Activated CD4-positive, alpha-beta T cell treated with anti-CD3 and anti-CD28 coated beads for 1 hour (primary cell): ENCODE measurements around the gene NEK11.
"Not testable (repeated sequence)": the region's sequence is repeated elsewhere in the genome, so short reads cannot be mapped to it uniquely, and the experiment has no call there.

Source experiments
- DNase-seq: peaks from one replicate; pipeline ENCODE4 v3.0.0-alpha.2; 2020

The NEK11 gene

DNA sequence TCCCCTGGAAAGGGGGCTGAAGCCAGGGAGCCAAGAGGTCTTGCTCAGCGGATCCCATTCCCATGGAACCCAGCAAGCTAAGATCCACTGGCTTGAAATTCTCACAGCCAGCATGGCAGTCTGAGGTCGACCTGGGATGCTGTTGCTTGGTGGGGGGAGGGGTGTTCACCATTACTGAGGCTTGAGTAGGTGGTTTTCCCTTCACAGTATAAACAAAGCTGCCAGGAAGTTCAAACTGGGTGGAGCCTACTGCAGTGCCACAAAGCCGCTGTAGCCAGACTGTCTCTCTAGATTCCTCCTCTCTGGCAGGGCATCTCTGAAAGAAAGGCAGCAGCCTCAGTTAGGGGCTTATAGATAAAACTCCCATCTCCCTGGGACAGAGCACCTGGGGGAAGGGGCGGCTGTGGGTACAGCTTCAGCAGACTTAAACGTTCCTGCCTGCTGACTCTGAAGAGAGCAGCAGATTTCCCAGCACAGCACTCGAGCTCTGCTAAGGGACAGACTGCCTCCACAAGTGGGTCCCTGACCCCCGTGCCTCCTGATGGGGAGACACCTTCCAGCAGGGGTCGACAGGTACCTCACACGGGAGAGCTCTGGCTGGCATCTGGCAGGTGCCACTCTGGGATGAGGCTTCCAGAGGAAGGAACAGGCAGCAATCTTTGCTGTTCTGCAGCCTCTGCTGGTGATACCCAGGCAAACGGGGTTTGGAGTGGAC, 15.8 kb downstream of the NEK11 start:
- not testable (repeated sequence) for DNase-seq

DNA sequence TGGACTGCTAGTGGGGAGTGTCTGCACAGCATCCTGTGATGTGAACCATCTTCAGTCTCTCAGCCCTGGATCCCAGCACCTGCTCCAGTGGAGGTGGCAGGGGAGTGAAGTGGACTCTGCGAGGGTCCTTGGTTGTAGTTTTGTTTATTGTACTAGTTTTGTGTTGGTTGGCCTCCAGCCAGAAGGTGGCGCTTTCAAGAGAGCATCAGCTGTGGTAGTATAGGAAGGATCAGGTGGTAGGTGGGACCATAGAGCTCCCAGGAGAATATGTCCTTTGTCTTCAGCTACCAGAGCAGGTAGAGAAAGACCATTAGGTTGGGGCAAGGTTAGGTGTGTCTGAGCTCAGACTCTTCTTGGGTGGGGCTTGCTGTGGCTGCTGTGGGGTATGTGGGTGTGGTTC, 20.9 kb downstream of the NEK11 start:
- no peak for DNase-seq

DNA sequence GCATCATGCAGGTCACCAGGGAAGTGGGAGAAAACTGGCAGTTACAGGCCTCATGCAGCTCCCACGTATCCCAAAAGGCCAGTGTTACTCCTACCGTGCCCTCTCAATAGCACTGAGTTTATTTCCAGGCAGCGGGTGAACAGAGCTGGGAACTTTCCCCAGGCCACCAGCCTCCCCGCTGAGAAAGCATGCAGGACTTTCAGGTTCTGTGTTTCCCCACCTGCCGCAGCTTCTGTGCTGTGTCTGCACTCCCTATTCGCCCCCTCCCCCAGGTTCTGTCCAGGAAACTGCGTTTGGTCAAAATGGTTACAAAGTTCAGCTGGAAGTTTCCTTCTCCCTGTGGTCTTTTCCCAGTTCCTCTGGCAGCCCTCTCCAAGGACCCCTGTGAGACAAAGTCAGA, 21.4 kb downstream of the NEK11 start:
- DNase-seq: no peak

DNA sequence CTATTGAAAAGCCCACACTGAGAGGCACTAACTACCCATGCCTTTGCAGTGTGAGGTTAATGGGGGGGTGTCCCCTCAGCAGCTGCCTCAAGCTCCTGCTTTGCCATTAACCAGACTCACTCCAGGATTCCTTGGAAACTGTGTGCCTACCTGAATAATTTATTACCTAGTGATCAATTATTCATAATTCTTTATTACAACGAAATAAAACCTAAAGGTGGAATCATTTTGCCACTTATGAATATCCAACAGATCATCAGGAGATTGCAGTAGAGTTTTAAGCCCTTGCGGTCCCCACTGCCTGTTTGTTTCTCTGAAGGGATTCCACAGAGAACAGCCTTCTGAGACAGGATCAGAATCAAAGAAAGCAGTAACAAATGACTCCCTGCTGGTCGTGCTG, 23.3 kb downstream of the NEK11 start:
- DNase-seq: no peak

DNA sequence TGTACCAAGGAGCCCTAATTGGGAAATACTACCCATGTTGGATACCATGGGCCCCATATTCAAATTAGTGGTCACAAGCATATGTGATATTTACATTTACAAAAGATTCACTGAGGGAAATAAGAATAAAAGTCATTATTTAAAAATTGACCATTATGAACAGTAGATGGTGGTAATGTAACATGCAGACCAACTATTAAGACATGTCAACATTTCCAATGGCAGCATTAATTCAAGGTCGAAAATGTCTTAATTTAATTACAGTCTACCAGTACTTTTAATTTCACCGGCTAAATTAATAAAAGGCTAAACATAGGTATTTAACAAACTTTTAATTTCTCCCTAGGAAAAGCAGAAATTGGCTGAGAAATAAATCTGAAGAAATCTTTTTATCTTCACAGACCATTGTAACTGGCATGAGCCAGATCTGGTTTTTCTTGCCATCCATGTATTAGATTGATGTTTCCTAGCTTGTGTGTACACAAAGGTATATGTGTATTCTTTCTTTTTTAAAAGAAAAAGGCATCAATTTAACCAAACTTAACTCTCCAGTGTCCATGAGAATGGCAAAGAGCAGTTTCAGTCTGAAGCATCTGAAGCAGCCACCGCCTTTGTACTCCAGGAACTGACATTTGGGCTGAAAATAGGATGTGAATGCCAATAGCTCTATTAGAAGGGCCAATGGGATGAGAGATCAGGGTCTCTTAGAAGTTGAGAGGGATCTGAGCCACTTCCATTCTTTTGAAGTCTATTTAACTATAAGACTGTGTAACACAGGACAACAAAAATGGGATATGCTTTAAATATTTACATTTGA, 26.6 kb downstream of the NEK11 start:
- DNase-seq: no peak

DNA sequence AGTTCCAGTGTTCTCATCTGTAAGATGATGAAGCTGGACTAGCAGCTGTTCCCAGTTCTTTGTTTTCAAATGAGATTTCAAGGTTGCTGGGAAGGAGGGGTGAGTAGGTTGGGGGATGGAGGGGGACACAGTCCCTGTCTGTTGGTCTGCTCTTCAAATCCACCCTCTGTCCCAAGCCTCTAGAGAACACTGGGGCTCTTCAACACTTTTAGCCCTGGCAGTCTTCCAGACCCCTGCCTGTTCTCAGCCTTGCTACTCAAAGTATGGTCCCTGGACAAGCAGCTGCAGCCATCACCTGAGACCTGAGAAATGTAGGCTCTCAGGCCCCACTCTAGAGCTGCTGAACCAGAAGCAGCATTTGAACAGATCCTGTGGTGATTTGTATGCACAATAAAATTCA, 41.3 kb downstream of the NEK11 start:
- DNase-seq: no peak

DNA sequence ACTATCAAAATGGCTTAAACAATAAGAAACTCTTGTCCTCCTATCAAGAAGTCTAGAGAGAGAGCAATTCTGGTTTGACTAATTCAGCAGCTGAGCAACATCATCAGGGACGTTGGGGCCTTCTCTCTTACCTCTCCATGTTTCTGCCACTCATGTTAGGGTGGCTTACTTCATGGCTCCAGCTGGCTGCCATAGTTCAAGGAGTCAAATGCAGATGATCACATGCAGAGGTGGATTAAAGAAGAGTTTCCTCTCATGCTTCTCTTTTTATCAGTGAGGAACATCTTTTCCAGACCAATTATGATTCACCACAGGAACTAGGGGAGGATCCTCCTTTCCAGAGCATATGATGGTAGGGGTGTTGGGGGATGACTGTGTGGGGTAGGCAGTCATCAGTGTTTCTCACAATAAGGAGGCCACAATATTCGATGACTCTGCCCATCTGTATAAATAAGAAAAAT, 45.5 kb downstream of the NEK11 start:
- no peak for DNase-seq

DNA sequence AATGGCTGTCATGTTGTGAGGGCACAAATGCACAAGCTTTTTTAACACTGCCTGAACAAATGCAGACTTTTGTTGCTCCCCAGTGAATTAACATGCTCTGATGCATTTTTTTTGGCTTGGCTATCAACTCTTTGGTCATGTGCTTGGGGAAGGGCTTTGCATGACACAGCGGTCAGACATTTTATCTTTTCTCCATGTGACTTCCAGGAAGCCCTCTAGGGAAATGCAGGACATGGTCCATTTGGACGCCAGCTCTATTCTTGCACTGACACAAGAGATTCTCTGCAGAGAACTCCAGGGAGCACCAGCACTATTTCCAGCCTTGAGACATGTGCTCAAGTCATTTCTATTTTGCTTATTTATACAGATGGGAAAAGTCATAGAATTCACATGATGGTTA, 46.2 kb downstream of the NEK11 start:
- no peak for DNase-seq

DNA sequence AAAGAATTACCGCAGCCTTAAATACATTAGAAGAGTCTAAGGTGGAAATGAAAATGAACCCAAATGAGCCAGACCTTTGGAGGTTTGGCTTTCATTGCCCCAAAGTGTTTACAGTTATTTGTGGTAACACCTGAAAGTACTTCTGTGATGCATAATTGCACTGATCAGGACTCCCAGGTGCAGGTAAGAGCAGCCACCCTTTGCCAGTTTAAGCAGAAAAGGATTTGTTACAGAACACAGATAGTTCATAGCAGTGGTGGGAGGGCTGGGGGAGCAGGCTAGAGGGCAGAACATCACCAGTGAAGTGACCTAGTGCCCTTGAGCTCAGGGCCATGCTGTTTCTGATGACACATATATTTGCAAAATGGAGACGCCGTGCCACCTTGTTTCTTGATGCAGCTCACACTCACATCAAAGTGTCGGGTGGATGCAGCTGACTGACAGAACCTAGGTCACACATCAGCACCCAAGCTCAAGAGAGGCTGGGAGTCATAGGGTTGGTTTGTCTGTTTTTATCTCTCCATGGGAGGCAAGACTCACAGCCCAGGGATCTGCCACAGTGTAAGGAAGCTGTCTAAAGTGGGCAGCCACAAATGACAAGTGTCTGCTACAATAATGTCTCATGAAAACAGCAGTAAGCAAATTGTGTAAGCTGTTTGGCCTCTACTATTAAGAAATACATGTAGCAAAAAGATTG, 49.1 kb downstream of the NEK11 start:
- DNase-seq: no peak

DNA sequence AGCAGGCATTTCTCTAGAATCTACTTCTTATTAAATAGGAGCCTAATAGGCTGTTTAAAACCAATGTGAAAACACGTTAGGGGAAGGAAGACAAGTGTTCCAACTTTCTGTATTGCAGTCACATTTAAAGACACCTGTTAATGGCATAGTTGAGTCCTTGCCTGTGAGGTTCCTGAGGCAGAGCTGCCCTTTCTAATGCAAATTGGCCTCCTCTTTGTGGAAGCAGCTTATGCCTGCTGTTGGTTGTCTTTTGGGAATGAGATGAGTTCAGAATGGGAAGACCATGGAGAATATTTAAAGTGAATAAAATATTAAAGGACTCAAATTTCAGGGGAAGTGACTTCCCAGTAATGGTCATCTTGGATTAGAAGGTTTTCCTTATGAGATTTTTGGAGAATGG, 51.2 kb downstream of the NEK11 start:
- DNase-seq: no peak

DNA sequence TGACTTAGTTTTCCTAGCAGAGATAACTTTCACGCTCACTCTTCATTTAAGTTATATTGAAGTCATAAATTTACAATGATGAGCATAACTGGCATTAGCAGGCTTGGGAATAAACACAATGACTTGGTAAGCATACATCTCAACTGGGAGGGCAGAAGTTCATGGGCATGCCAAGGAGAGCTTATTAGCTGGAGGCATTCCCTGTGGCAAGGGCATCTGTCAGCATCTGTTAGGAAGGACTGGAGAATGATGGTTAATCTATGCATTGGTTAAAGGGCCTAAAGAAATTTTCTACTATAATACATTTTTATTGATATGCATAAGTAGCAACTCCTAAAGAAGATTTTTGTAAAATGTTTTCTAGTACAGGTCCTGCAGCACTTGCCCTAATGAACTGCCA, 52.4 kb downstream of the NEK11 start:
- no peak for DNase-seq

DNA sequence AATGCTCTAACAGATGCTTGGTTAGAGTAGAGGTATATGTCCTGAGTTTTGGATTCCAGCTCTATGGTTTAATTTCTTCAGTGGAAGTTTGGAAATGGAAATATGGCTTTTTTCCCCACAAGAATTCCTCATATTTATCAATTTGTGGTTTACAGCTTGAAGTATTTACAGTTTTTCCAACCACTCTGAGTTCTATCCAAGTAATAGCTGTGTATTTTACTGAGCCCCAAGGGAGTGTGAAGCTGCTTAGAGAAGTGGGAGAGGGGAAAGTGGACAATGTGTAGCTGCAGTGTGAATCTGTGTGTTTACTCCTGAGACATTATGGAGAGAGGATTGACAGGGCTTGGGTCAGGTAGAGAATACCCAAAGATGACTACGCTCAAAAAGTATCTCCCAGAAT, 54.5 kb downstream of the NEK11 start:
- DNase-seq: no peak

DNA sequence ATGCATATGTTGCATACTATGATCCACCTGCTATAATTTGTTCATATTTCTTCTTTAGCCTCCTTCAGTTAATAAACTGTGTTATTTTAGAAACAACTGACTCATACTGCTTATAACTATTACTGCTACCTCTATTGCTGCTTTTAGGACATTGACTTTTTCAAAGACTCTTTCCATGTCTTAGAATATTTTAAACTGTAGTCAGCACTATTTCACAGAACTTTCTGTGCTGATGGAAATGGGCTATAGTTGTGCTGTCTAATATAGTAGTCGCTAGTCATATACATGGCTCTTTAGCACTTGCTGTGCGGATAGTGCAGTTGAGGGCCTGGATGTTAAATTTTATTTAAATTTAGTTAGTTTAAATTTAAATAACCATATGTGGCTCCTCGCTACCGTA, 55.6 kb downstream of the NEK11 start:
- no peak for DNase-seq

DNA sequence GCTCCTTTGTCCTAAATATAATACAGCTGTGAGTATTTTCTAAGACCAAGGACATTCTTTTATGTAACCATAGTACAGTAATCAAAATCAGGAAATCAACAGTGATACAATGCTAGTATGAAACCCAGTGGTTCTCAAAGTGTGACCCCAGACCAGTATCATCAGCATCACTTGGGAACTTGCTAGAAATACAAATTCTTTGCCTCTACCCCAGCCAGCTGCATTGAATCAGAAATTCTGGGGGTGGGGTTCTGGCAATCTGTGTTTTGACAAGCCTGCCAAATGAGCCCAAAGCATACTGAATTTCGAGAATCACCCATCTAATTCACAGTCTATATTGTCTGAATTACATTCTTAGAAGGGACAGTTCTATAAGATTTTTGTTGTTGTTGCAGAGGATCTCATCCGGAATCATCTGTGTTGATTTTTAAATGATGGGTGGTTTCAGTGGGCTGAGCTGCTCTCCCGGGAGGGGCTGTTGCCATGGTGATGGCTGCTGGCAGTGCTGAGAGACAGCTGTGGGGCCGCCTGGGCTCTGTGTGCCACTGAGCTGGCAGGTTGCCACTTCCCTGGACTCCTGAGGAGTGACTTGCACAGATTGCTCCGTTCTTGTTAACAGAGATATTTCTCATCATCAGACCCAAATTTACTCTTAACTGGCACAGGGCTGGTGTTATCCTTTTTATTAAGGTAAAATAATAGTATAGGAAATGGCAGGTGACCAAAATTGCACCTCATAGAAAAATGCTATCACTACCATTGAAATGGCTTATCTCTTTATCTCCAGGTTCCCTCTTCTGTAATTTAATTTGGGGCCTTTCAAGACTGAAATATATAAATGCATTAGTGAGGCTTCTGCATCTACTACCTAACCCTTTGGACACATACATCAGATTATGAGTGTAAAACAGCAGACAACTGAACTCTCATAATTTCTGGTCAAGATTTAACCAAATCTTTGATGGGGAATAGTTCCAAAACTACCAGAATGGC, 56.5 kb downstream of the NEK11 start:
- DNase-seq: no peak

DNA sequence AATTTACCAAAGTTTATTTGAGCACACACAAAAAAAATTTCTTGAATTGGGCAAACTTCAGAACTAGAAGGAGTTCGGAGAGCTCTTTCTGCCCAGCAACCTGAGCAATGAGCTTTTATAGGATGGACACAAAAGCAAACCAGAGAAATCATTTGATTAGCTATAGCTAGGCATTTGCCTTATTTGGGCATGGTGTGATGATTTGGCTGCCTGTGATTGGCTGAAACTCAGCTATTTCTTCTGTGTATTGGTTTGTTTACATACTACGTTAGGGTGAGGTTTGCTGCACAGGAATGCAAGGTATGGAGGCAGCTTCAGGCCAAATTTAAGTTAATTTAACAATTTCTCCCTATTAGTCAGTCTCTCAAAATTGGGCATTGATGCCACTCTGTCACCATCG, 65.1 kb downstream of the NEK11 start:
- DNase-seq: no peak

DNA sequence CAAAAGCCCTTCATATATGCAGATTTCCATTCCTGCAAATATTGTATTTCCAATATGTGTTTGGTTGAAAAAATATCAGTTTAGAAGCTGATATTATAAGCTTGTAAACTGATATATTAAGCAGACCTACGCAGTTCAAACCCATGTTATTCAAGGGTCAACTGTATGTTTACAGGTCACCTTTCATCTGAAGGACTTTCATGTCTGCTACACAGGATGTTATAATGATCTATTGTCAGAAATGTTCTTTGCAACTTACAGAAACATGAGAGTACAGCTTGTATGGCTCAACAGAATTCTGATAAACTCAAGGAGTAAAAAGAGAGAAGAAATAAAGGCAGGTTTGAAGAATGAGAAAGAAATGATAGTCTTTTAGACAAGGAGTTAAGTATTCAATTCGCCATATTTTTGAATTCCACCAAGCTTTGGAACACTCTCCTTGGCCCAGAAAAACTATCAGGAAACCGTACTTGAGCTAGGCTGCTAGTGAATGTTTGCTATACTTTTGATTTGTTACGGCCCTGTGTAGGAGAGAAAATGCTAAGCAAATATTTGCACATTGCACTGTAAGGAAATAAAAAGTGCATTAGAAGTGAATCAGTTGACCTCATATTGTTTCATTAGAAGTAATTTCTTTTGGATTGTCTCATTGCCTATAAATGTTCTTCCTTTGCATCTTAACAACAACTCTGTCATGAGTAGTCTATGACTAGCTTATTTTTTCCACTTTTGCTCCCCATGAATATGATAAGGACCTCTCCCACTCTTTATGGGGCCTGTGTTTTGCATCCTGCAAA, 81.2 kb downstream of the NEK11 start:
- no peak for DNase-seq

DNA sequence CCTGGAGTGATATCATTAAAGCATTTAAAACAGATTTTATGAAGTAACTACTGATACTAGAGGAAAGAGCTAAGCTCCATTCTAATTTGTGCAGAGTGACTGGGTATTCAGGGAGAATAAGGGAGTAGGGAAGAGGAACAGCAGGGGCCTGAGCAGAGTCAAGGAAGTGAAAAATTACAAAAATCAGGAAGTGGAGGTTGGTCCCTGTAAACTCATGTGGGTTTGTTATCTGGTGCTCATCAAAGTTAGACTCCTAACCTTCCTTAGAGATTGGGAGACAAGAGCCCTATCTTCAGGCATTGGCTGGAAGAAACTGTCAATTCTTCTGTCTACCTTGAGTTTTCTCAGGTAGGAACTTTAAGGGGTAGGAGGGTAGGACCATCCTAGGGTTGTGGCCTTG, 82.5 kb downstream of the NEK11 start:
- DNase-seq: no peak

DNA sequence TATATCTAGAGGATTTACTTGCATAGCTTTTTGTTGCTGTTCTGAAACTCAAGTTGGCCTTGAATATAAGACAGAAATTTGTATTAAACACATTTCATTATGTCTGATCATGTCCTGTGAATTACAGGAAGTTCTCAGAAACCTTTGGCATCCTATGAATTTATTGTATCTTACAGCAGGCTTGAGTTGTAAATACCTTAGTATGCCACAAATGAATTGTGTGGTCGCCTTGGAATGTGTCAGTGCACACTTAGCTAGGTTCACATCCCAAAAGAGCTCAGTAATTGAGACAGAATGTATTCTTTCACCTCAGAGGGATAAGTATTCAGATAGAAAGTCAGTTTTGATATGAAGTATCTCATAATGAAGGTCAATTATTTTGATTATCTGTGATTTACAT, 83.4 kb downstream of the NEK11 start:
- no peak for DNase-seq

DNA sequence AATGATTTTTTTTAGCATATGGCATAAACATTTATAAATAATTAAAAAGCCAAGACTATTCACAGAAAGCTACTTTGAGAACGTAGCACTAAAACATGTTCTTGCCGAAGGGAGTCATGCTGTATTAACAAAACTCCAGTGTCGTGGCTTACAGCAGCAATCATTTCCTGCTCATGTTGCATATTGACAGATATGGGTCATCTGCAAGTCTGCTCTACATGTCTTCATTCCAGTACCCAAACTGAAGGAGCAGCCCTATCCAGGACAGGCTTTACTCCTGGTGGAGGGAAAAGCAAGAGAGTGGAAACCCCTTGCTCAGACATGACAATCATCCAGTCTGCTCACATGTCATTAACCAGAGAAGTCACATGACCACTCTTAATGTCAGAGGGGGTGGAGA, 87.6 kb downstream of the NEK11 start:
- DNase-seq: no peak

DNA sequence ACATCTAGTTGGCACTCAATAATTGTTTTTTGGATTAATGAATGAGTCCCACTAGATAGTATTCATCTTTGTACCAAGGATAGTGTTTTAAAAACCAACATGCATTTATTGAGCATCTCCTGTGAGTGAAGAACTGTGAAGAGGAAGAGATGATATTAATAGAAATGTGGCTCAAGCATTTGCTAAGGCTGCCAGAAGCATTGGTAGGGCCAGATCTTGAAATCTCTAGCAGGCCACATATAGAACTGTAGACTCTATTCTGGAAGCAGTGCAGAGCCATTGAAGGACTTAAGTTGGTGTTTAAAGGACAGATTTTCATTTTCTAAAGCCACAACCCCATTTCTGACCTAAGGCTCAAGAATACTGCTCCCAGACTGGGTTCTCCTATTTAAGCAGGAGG, 99.0 kb downstream of the NEK11 start:
- no peak for DNase-seq

DNA sequence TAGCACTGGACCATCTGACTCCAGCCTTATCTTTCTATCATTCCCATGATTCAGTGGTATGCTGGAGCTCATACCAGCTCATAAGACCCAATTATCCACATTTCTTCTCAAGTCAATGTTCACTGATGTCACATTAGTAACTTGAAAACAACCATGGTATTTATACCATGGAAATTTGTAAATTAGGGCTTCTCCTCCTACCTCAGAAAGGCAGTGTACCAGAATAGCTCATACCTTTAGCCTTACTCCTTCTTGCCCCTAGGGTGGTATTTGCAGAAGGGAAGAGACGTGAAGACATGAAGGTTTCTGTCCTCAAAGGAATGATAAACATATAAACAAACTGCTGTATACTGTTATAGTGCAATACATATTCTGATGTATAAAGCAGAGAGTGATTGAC, 114.2 kb downstream of the NEK11 start:
- no peak for DNase-seq

DNA sequence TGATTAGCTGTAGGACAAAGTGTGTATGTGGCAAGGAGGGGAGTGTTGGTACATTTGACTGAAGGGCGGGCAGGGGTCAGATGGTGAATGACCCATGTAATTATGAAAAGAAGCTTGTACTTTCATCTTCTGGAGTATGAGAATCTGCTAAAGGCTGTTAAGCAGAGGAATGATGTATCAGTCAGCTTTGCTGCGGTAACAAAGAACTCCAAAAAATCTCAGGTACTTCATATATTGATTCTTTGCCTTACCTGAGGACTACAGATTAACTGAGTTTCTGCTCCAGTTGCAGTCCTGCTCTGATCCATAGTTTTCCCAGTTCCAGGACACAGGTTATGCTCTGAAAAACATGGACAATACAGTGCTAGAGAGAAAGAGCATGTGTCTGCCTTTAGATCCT, 115.1 kb downstream of the NEK11 start:
- no peak for DNase-seq
